Body of pancreas (tissue), 4 donors: Measurements from ENCODE around the gene GJC2. TPM values are rescaled to one million over a fixed set of nuclear protein-coding genes. Genes with fewer than 3 reads are reported as not detected.

Experiments used
- ATAC-seq: fragments of 150-250 bp; one replicate; pipeline ENCODE4 v1.9.1; 2016
- DNase-seq, 4 donors: peaks; one replicate each; pipeline ENCODE4 v3.0.0-alpha.2; 2019
- H3K27ac ChIP-seq, 4 donors: fragments of 200-600 bp; sonication (generic); 1 replicate in 3 of 4; 2 replicates in 1 of 4; pipeline versions ENCODE4 v1.5.1 to v1.6.1; 2016 to 2019; ENCODE audit warnings: mild to moderate bottlenecking in 1 of 4, mixed read lengths in 1 of 4, moderate library complexity in 1 of 4
- H3K27me3 ChIP-seq, 2 donors: fragments of 200-600 bp; sonication (generic); one replicate each; pipeline ENCODE4 v1.6.0; 2016; ENCODE audit warnings: mild to moderate bottlenecking in 1 of 2
- H3K36me3 ChIP-seq, 2 donors: fragments of 200-600 bp; sonication (generic); replicated peaks in 1 of 2; 2 replicates each; pipeline ENCODE4 v1.5.1; 2016; ENCODE audit warnings: low read depth in 2 of 2; ENCODE audit not compliant: insufficient read depth in 1 of 2
- H3K4me1 ChIP-seq: fragments of 200-600 bp; sonication (generic); one replicate; pipeline ENCODE4 v1.6.0; 2016
- H3K4me3 ChIP-seq, 2 donors: fragments of 200-600 bp; sonication (generic); 1 replicate in 1 of 2; 2 replicates in 1 of 2; pipeline ENCODE4 v1.5.1; 2016 to 2019
- H3K9me3 ChIP-seq, 3 donors: fragments of 200-600 bp; sonication (generic); 1 replicate in 2 of 3; 2 replicates in 1 of 3; pipeline ENCODE4 v1.5.1; 2016
- CTCF ChIP-seq, 7 experiments: fragments of 450-650 bp in 4 of 7; fragments of 200-600 bp in 3 of 7; sonication (generic) in 3 of 7; IDR thresholded peaks; one replicate each; pipeline ENCODE4 v1.5.1; 2016 to 2019; ENCODE audit warnings: antibody characterized with exemption in 7 of 7
- POLR2A ChIP-seq, 3 donors: fragments of 450-650 bp; IDR thresholded peaks; one replicate each; pipeline ENCODE4 v1.6.1; 2016; ENCODE audit warnings: antibody characterized with exemption in 3 of 3, mild to moderate bottlenecking in 2 of 3
- WGBS, 2 donors: methylation state at CpG; one replicate each; pipeline ENCODE4 v1.1.5; 2017; 5-methylcytosine and 5-hydroxymethylcytosine counted together
- intact Hi-C: fragments of 100-400 bp; cut with DNase I; formaldehyde crosslinking; loops from one replicate; pipeline ENCODE4 v1.15.1; 2023
- total RNA-seq, 2 donors: library from RNA; depleted of rRNA; stranded (reverse); fragments of >200 nt; gene quantifications; one replicate each; pipeline ENCODE4 v1.1.0, GENCODE V29; 2016

GJC2 gene
- total RNA-seq, 2 donors from 2014 or later: 0.33 to 1.6 TPM

GRCh38 chr1:228178737-228179684 lies 29.3 kb downstream of the GJC2 start:
- TF ChIP-seq CTCF (IDR thresholded peaks at IDR 0.05): no peak
- TF ChIP-seq POLR2A (IDR thresholded peaks at IDR 0.05): no peak
- ATAC-seq (no peak), DNase-seq (no peak)
- Histone ChIP-seq H3K27me3 (no peaks in the 10 kb centered on the region), H3K9me3 (no peaks in the 10 kb centered on the region), H3K36me3 (peaks cover 0 to 2% of the 10 kb centered on the region in 2 donors), H3K27ac (no peak overlapping the region), H3K4me3 (no peak overlapping the region), H3K4me1 (no peaks in the 10 kb centered on the region)
- intact Hi-C loops: no loop called here
- WGBS, 2 donors: 78 to 92% methylated on average over 11 to 12 of the region's 12 CpGs

DNA sequence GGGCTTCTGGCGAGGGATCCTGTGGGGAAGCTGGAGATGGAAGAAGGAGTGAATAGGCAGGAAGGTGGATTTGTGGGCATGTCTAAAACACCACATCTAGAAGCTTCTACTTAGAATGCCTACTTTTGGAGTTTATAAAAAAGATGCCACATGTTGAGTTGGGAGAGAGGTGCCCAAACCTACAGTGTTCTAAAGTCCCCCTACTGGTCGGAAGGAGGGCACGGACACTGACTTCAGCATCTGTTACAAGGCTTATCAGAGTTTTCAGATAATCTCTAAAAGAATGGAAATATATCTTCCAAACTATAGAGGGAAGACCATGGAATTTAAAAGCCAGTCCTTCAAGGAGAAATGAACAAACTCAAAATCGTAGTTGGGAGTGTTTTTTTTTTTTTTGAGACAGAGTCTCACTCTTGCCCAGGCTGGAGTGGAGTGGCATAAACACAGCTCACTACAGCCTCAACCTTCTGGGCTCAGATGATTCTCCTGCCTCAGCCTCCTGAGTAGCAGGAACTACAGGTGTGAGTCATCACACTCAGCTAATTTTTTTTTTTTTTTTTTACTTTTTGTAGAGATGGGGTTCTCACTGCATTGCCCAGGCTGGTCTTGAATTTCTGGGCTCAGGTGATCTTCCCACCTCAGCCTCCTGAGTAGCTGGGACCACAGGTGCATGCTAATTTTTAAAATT lies 30.7 kb downstream of the GJC2 start:
- no peaks in the 10 kb centered on the region for H3K9me3 ChIP-seq
- H3K36me3 ChIP-seq: no peaks in the 10 kb centered on the region
- no peak overlapping the region for H3K4me3 ChIP-seq
- no peak overlapping the region for H3K27ac ChIP-seq
- no peak for ATAC-seq
- intact Hi-C loops: no loop called here
- WGBS, 2 donors: 79 to 86% methylated on average over 4 of the region's 4 CpGs
- no peaks in the 10 kb centered on the region for H3K4me1 ChIP-seq
- no peaks in the 10 kb centered on the region for H3K27me3 ChIP-seq
- peak in 1 of 7 experiments; percentile 11 for TF ChIP-seq CTCF (IDR thresholded peaks at IDR 0.05)
- no peak for TF ChIP-seq POLR2A (IDR thresholded peaks at IDR 0.05)
- no peak for DNase-seq

- Histone ChIP-seq H3K4me3 (no peak overlapping the region), H3K27me3 (no peaks in the 10 kb centered on the region), H3K9me3 (no peaks in the 10 kb centered on the region), H3K36me3 (no peaks in the 10 kb centered on the region), H3K4me1 (no peaks in the 10 kb centered on the region), H3K27ac (no peak overlapping the region)
- ATAC-seq: no peak
- TF ChIP-seq POLR2A (IDR thresholded peaks at IDR 0.05) (no peak), CTCF (IDR thresholded peaks at IDR 0.05) (no peak)
- whole genome bisulfite sequencing, 2 donors: 79 to 94% methylated on average over 5 to 7 of the region's 7 CpGs
- DNase-seq: no peak
- intact Hi-C loops: no loop called here
Observed at GRCh38 chr1:228180959-228181644, 31.4 kb downstream of the GJC2 start.

DNA sequence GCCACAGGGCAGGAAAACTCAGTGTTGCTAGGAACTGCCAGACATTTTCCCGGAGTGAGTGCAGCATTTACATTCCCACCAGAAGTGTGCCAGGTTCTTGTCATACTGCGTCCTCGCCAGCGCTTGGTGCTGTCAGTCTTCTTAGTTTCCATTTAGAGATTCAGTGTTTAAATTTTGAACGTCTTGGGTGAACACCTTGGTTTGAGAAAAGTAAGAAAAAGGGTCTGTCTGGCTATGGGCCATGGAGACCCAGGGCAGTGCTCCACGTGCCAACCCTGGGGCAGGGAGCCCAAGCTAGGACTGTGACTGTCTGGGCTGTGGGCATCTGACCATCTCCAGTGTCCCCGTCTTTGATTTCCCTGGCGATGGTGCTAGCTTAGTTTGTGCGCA lies 31.9 kb downstream of the GJC2 start:
- no peak for ATAC-seq
- intact Hi-C loops: no loop called here
- WGBS, 2 donors: 80 to 87% methylated on average over 9 of the region's 9 CpGs

More for the DNA sequence above, 31.9 kb downstream of the GJC2 start:
- no peaks in the 10 kb centered on the region for H3K36me3 ChIP-seq
- H3K27me3 ChIP-seq: no peaks in the 10 kb centered on the region
- H3K27ac ChIP-seq: no peak overlapping the region
- TF ChIP-seq POLR2A (IDR thresholded peaks at IDR 0.05): no peak
- TF ChIP-seq CTCF (IDR thresholded peaks at IDR 0.05): no peak
- no peaks in the 10 kb centered on the region for H3K9me3 ChIP-seq
- no peak for DNase-seq
- H3K4me1 ChIP-seq: no peaks in the 10 kb centered on the region
- H3K4me3 ChIP-seq: no peak overlapping the region
